Fibroblast of skin of right quadriceps (primary cell): ENCODE measurements around the gene UGT3A2.

ENCODE experiments used
- DNase-seq: peaks from one replicate; pipeline ENCODE4 v3.0.0-alpha.2; 2013

Gene UGT3A2

GRCh38 chr5:36001032-36001431, 65.7 kb downstream of the UGT3A2 start:
- no peak for DNase-seq

- no peak for DNase-seq
These were observed 67.1 kb downstream of the UGT3A2 start for GRCh38 chr5:35999547-35999946.

GRCh38 chr5:35996076-35996475, 70.6 kb downstream of the UGT3A2 start:
- DNase-seq, result no peak

- DNase-seq, result no peak
These were observed 75.6 kb downstream of the UGT3A2 start, which contains the start of gene UGT3A1 for GRCh38 chr5:35990941-35991611. TSS of gene UGT3A1 (minus strand) at chr5:35991390. CDS start at chr5:35991240, 150 bp downstream.

- no peak for DNase-seq
These were observed 76.2 kb downstream of the UGT3A2 start for GRCh38 chr5:35990520-35990919.

- no peak for DNase-seq
These were observed 78.2 kb downstream of the UGT3A2 start for GRCh38 chr5:35988529-35988928.

- DNase-seq, result no peak
These were observed 78.9 kb downstream of the UGT3A2 start for GRCh38 chr5:35987776-35988175.
